ENCODE results near the gene SLC35B2. TPM values are rescaled to one million over a fixed set of nuclear protein-coding genes. Genes with fewer than 3 reads are reported as not detected.

Gene SLC35B2
- total and polyA plus RNA-seq, 9 of the 15 experiments (the other 6 are each of a cell fraction or from before 2014, with no cell fraction given), result 14.5 to 59.1 (median 47.1) TPM

- no peak for TF ChIP-seq RERE (CRISPR knock-in tag; IDR thresholded peaks at IDR 0.05; ENCODE audit: borderline replicate concordance)
- no peak for TF ChIP-seq ZNF277 (CRISPR knock-in tag; IDR thresholded peaks at IDR 0.05; ENCODE audit: borderline replicate concordance)
- TF ChIP-seq HDAC6 (IDR thresholded peaks at IDR 0.05; ENCODE audit: low read depth, low read length), result no peak
- TF ChIP-seq ZKSCAN1 (IDR thresholded peaks at IDR 0.05; ENCODE audit: low read depth, low read length), result peak; percentile 85; the same call in 1 of the 2 replicates
Measured at GRCh38 chr6:44286747-44287146, 29.4 kb upstream of the SLC35B2 start (continued).

Data from K562 (cell line).